HepG2 (cell line): ENCODE results near the gene RPS28. TPM values are rescaled to one million over a fixed set of nuclear protein-coding genes. Genes with fewer than 3 reads are reported as not detected.
A peak's percentile ranks its signal among the peaks of the same experiment; 100 is the strongest.

ENCODE experiments used
- ATAC-seq: fragments of 200-7000 bp; cut with Tn5 transposase; 3 replicates; pipeline ENCODE4 v1.9.1; 2020; ENCODE audit warnings: mild to moderate bottlenecking, moderate library complexity
- BruUV-seq: library from RNA; stranded (reverse); fragments of 400-500 nt; replicated peaks from 2 replicates; lab custom pipeline; 2021; lab: Mats Ljungman, UMichigan
- CTCF ChIA-PET: fragments of 300-600 bp; formaldehyde crosslinking; extraction: SDS; loops from one replicate; lab custom pipeline; 2021; ENCODE audit warnings: low total read pairs, inconsistent platforms, low intra/inter-chr PET ratio; lab: Yijun Ruan, JAX
- POLR2A ChIA-PET: fragments of 350-600 bp; sonication (Branson Sonifier 250); formaldehyde crosslinking; loops from one replicate; lab custom pipeline; 2020; ENCODE audit warnings: antibody characterized with exemption, inconsistent platforms; lab: Yijun Ruan, JAX
- DNase-seq: peaks from one replicate; pipeline ENCODE4 v3.0.0-alpha.2; 2015; ENCODE audit warnings: low spot score
- FAIRE-seq: peaks from 3 replicates; lab custom pipeline; 2011; peaks lifted over from hg19 to GRCh38; lab: Jason Lieb, UNC
- H2AFZ ChIP-seq: one replicate; pipeline ENCODE4 v1.6.1; 2011; ENCODE audit warnings: low read length, inconsistent platforms
- H3K27ac ChIP-seq: fragments of 300-600 bp; 3 replicates; pipeline ENCODE4 v1.8.0; 2011; ENCODE audit warnings: mixed run types, mild to moderate bottlenecking, mixed read lengths, low read length, inconsistent platforms; ENCODE audit not compliant: insufficient read depth; ENCODE audit errors: extremely low read length
- H3K27me3 ChIP-seq, 2 experiments: fragments of 200-600 bp in 1 of 2; 2 replicates in 1 of 2; 3 replicates in 1 of 2; pipeline versions ENCODE4 v1.6.0 to v1.8.0; 2011; ENCODE audit warnings: low read length in 2 of 2, mild to moderate bottlenecking in 2 of 2, moderate library complexity in 2 of 2, inconsistent platforms in 1 of 2; ENCODE audit not compliant: insufficient read depth in 2 of 2, control insufficient read depth in 1 of 2
- H3K36me3 ChIP-seq, 2 experiments: fragments of 200-600 bp in 1 of 2; replicated peaks in 1 of 2; 2 replicates in 1 of 2; 3 replicates in 1 of 2; pipeline versions ENCODE4 v1.5.1 to v1.8.0; 2011; ENCODE audit warnings: low read length in 2 of 2, inconsistent platforms in 1 of 2; ENCODE audit not compliant: insufficient read depth in 2 of 2, control insufficient read depth in 1 of 2
- H3K4me1 ChIP-seq: 2 replicates; pipeline ENCODE4 v1.5.1; 2012; ENCODE audit warnings: low read length, inconsistent platforms; ENCODE audit not compliant: insufficient read depth
- H3K4me2 ChIP-seq: 2 replicates; pipeline ENCODE4 v1.6.0; 2011; ENCODE audit warnings: low read depth, low read length, inconsistent platforms
- H3K4me3 ChIP-seq, 3 experiments: fragments of 200-600 bp in 1 of 3; sonication (generic), shearing (Covaris generic) in 1 of 3; replicated peaks in 1 of 3; 2 replicates each; pipeline ENCODE4 v1.5.1; 2011 to 2016; ENCODE audit warnings: low read length in 3 of 3, inconsistent platforms in 2 of 3, low read depth in 2 of 3, mild to moderate bottlenecking in 2 of 3, control low read depth in 1 of 3, mixed read lengths in 1 of 3; ENCODE audit not compliant: insufficient read depth in 1 of 3
- H3K79me2 ChIP-seq: one replicate; pipeline ENCODE4 v1.6.1; 2011; ENCODE audit warnings: low read length, inconsistent platforms; ENCODE audit not compliant: insufficient read depth
- H3K9ac ChIP-seq: 2 replicates; pipeline ENCODE4 v1.6.0; 2011; ENCODE audit warnings: mild to moderate bottlenecking, low read depth, low read length, inconsistent platforms; ENCODE audit not compliant: insufficient read depth
- H3K9me3 ChIP-seq: 2 replicates; pipeline ENCODE4 v1.5.1; 2012; ENCODE audit warnings: mild to moderate bottlenecking, low read length
- H4K20me1 ChIP-seq: 2 replicates; pipeline ENCODE4 v1.6.0; 2011; ENCODE audit warnings: inconsistent platforms, mild to moderate bottlenecking, low read length, moderate library complexity; ENCODE audit not compliant: insufficient read depth
- KDM6A ChIP-seq: IDR thresholded peaks from 2 replicates; pipeline ENCODE4 v1.6.1; 2016; ENCODE audit warnings: low read depth
- RCOR2 ChIP-seq: IDR thresholded peaks from 2 replicates; pipeline ENCODE4 v1.6.1; 2016; ENCODE audit warnings: missing biosample characterization, missing genetic modification reagents
- ZBTB38 ChIP-seq: sonication (generic); formaldehyde crosslinking; IDR thresholded peaks from 2 replicates; pipeline ENCODE4 v1.5.1; 2020; ENCODE audit warnings: mild to moderate bottlenecking, missing genetic modification reagents
- ZNF180 ChIP-seq: sonication (generic); formaldehyde crosslinking; IDR thresholded peaks from 2 replicates; pipeline ENCODE4 v1.4.0; 2020; ENCODE audit warnings: low read depth, missing genetic modification reagents, borderline replicate concordance
- WGBS: methylation state at CpG from one replicate; pipeline ENCODE4 v1.1.6; 2017; ENCODE audit warnings: low lambda C conversion rate; 5-methylcytosine and 5-hydroxymethylcytosine counted together
- in situ Hi-C: cut with HindIII; loops from 2 replicates; pipeline ENCODE4 v1.10.0; 2017; ENCODE audit warnings: low pct_unique_long_range_greater_than_20kb; ENCODE audit not compliant: extremely low pct_ligation_motif_present
- intact Hi-C: fragments of 100-400 bp; cut with micrococcal nuclease; formaldehyde crosslinking; loops from one replicate; pipeline ENCODE4 v1.10.0; 2022; ENCODE audit not compliant: unreplicated experiment
- polyA plus RNA-seq, 8 experiments: library from polyadenylated mRNA; depleted of rRNA in 3 of 8; stranded (reverse) in 7 of 8; unstranded in 1 of 8; fragments of >200 nt; fragmentation: Illumina TruSeq in 4 of 8; extraction: Trizol in 4 of 8; gene quantifications; 2 replicates each; pipeline versions ENCODE4 v1.2.1 to v1.2.3, GENCODE V29; 2011 to 2016; ENCODE audit warnings: low read depth in 4 of 8, missing spikeins in 1 of 8, mixed read lengths in 1 of 8; ENCODE audit not compliant: insufficient read depth in 1 of 8
- total RNA-seq, 5 experiments: library from RNA; depleted of rRNA; stranded (reverse); fragments of >200 nt; fragmentation: Illumina TruSeq; extraction: Trizol; gene quantifications; 2 replicates each; pipeline ENCODE4 v1.2.3, GENCODE V29; 2016; ENCODE audit warnings: low read depth in 1 of 5
- TF ChIP-seq, protein P1 (sequence below): sonication (generic); formaldehyde crosslinking; IDR thresholded peaks from 2 replicates; pipeline ENCODE4 v1.4.0; 2020; ENCODE audit warnings: missing genetic modification reagents, low read depth, mild to moderate bottlenecking, borderline replicate concordance
- TF ChIP-seq, protein P2 (sequence below): IDR thresholded peaks from 2 replicates; pipeline ENCODE4 v1.6.1; 2016; ENCODE audit warnings: missing genetic modification reagents, missing compliant biosample characterization
- TF ChIP-seq, protein P3 (sequence below): sonication (generic); formaldehyde crosslinking; IDR thresholded peaks from 2 replicates; pipeline ENCODE4 v1.4.0; 2020; ENCODE audit warnings: missing genetic modification reagents

RPS28 gene
- total and polyA plus RNA-seq, 2 of the 13 experiments (the other 11 are each of a cell fraction or from before 2014, with no cell fraction given), result 281 to 545 TPM

GRCh38 chr19:8319807-8320520, 1.3 kb upstream of the RPS28 start:
- ChIA-PET CTCF (no interaction called here), POLR2A (interaction anchor here (0.6 to 6.5 kb wide), 13 partner anchors 8 to 103 kb away, joined by 3 to 39 read pairs (median 6); partner anchors contain the start of genes CD320 and RAB11B)
- FAIRE-seq (no peak), DNase-seq (peak; percentile 31), ATAC-seq (no peak)
- TSS peak; percentile 83 for BruUV-seq
- no peaks in the 10 kb centered on the region for H3K9me3 ChIP-seq
- no peaks in the 10 kb centered on the region; a peak in 1 of 5 replicates for H3K27me3 ChIP-seq
- TF ChIP-seq KDM6A (CRISPR knock-in tag) (no peak), ZNF180 (CRISPR knock-in tag) (no peak), RCOR2 (CRISPR knock-in tag) (no peak), ZBTB38 (CRISPR knock-in tag) (peak; percentile 71; the same call in 1 of the 2 replicates)
- TF ChIP-seq, protein P1, sequence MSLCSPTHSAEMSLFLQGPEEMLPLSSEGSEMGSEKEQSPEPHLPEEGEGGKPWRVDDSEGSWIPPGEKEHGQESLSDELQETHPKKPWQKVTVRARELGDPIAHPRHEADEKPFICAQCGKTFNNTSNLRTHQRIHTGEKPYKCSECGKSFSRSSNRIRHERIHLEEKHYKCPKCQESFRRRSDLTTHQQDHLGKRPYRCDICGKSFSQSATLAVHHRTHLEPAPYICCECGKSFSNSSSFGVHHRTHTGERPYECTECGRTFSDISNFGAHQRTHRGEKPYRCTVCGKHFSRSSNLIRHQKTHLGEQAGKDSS (CRISPR knock-in tag), result no peak
- TF ChIP-seq, protein P2, sequence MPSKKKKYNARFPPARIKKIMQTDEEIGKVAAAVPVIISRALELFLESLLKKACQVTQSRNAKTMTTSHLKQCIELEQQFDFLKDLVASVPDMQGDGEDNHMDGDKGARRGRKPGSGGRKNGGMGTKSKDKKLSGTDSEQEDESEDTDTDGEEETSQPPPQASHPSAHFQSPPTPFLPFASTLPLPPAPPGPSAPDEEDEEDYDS, result no peak
- TF ChIP-seq, protein P3, sequence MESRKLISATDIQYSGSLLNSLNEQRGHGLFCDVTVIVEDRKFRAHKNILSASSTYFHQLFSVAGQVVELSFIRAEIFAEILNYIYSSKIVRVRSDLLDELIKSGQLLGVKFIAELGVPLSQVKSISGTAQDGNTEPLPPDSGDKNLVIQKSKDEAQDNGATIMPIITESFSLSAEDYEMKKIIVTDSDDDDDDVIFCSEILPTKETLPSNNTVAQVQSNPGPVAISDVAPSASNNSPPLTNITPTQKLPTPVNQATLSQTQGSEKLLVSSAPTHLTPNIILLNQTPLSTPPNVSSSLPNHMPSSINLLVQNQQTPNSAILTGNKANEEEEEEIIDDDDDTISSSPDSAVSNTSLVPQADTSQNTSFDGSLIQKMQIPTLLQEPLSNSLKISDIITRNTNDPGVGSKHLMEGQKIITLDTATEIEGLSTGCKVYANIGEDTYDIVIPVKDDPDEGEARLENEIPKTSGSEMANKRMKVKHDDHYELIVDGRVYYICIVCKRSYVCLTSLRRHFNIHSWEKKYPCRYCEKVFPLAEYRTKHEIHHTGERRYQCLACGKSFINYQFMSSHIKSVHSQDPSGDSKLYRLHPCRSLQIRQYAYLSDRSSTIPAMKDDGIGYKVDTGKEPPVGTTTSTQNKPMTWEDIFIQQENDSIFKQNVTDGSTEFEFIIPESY (CRISPR knock-in tag), result peak; percentile 39; the same call in 1 of the 2 replicates
- H3K4me1 ChIP-seq, result peaks cover 36% of the 10 kb centered on the region
- no peak overlapping the region for H2AFZ ChIP-seq
- in situ Hi-C loops (no loop called here), intact Hi-C loops (no loop called here)
- H4K20me1 ChIP-seq, result peaks cover 19% of the 10 kb centered on the region
- H3K79me2 ChIP-seq, result peaks cover 34% of the 10 kb centered on the region
- peaks cover 3 to 21% of the 10 kb centered on the region in 2 experiments; a peak in 4 of 5 replicates for H3K36me3 ChIP-seq
- peak overlapping the region; percentile 99 for H3K9ac ChIP-seq
- H3K4me2 ChIP-seq, result peak overlapping the region; percentile 73
- H3K4me3 ChIP-seq, result peak overlapping the region; percentile 69 to 97 (median 82)
- 70% methylated on average over 19 of the region's 19 CpGs for WGBS
- peak overlapping the region; percentile 88 for H3K27ac ChIP-seq
